Nucleus accumbens (tissue), 56 donors: ENCODE results near the gene PLA1A.
"Not testable (repeated sequence)": the region's sequence is repeated elsewhere in the genome, so short reads cannot be mapped to it uniquely, and the experiment has no call there.

Source experiments
- DNase-seq, 56 donors: peaks; one replicate each; lab custom pipeline; 2025; lab: John Stamatoyannopoulos, UW

PLA1A gene

DNA sequence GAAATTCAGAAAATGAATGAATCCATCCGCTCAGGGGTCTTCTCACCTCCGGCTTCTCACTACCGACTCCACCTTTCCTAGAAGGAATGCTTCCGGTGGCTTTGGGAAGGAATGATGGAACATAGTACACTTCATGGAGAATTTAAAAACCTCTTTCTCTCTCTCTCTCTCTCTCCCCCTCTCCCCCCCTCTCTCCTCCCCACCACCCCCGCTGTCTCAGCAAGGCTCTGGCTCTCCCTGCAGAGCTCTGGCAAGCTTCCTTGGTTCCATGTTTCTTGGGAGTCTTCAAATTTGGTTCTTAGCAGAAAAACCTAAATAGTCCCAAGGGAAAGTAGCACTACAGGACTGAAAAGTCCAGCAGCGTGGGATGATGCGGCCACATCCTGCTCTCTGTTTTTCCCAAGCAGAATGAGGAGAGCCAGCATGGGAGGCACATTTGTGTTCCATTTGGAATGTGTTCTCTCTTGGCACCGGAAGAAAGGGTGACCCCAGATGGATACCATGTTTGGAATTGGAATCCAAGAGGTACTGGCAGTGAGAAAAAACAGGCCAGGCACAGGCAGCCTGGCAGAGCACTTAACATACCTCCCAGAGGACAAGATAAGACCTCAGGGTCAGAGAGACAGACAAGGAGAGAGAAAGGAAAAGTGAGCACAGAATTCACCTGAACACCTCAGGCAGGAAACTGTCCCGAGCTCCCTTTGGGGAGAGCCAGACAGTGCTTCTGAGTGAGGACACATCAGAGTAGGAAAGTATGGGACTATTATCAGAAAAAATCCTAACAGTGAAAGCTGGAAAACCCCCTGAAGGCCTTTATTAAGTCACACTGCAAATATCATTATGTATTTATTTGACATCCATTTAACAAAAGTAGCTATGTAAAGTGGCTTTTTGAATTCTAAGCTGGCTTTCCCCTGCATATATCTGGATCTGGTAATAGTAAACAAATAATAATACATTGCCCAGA, 63.1 kb downstream of the PLA1A start, which contains the start of gene POPDC2:
Gene POPDC2 (minus strand): TSS at position 116 of the 967 bp plus-strand sequence. CDS start 166 bp downstream, outside the sequence.
- no peak for DNase-seq

DNA sequence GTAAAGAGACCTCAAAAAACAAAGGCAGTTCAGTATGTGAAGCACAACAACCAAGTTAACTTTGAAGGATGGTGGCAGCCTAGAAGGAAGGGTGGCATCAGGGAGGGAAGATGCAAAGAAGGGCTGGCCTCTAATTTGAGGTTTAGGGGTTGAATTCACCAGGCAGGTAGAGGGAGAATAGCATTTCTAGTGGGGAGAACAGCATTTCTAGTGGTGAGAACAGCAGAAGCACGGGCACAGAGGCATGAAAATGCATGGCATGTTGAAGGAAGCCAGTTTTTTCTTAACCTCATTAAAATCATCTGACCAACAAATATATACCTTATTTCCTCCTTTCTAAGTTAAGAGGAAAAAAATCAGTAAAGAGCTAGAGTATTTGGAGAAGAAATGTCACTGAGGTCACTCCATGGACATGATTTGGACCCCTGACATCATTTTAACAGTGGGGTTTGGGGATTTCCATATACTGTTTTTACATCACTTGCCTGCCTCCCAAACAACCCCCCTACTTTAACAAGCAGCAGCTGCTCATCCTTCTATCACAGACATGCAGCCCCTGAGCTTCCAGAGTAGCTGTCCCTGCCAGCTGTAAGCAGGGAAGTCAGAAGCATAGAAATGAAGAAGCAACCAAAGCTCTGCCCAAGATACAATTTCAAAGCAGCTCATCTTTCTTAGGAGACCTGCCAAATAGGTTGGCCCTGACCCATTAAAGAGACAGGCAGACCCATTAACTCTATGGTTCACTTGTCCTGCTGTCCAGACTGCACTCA, 65.1 kb downstream of the PLA1A start:
- DNase-seq, result no peak

DNA sequence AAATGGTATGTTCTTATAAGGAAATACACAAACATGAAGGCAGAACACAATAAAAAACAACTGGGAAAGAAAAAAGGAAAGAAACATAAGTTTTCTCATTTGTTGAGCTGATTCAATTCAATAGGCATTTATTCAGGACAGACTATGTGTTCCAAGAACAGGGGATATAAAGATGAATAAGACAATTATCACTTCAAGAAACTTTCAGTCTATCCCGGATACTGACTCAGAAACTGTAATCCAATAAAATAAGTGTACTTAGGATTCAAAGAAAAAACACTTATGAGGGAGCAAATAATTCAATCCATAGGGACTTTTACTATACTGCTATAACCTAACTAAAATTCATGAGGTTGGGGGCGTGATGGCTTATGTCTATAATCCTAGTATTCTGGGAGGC, 66.2 kb downstream of the PLA1A start:
- DNase-seq, result no peak

DNA sequence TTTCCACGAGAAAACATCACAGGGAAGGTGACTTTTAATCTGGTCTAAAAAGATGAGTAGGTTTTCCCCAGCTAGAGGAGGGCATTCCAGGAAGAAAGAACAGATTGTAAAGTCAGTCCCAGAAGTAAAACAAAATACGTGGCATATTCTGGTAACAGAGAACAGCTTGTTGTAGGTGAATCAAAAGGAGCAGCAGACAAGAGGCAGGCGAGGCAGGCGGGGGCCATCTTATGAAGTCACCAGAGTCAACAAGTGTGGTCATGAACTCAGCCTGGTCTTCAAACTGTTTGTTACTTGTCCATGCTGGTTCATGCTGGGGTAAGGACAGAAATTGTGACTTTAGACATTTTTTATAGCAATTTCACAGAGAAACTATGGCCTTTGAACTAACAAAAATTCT, 66.7 kb downstream of the PLA1A start:
- no peak for DNase-seq

DNA sequence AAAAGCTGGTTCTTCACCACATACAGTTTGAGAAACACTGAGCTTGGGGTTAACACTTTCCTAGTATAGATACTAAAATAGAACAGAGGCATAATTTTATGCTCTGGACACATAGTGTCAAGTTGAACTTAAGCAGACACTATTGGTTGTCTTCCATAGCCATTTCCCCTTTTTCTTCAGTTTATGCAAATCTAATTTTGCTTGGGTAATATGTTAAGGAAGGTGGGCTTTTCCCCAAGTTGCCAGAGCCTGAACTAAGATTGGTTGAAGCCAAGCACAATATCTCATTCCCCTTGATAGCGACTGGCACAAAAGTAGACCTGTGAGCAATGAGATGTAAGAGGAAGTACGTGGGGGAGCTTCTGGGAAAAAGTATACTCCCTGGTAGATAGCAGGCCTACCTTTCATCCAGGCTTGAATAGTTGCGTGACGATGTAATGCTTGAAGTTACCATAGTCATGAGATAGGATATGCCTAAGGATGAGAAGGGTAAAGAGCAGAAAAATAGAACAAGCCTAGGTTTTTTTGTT, 67.2 kb downstream of the PLA1A start:
- DNase-seq, result no peak

DNA sequence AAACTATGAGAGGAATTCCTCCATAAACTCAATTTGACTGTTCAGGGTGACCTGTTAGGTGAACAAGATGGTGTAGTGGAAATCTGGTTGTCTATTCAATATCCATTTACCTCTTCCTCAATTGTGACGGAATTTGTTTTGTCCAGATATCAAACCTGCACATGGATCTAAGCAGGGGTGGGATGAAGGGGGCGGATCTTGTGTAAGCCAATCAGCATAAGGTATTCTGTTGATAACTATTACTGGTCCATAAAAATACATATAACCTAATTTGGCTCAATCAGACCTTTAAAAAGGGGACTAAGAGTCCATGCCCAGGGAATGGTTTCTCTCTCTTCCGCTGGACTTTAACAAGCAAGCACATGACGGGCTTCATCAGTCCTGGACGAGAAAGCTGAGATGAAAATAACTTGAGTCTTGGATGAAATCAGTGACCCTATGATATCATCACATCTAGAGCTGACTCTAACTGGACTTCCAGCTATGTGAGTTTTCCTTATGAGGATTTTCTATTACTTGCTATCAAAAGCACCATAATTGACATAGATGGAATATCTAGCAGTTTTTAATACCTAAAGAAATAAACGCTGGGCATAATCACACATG, 68.4 kb downstream of the PLA1A start:
- DNase-seq, result no peak

DNA sequence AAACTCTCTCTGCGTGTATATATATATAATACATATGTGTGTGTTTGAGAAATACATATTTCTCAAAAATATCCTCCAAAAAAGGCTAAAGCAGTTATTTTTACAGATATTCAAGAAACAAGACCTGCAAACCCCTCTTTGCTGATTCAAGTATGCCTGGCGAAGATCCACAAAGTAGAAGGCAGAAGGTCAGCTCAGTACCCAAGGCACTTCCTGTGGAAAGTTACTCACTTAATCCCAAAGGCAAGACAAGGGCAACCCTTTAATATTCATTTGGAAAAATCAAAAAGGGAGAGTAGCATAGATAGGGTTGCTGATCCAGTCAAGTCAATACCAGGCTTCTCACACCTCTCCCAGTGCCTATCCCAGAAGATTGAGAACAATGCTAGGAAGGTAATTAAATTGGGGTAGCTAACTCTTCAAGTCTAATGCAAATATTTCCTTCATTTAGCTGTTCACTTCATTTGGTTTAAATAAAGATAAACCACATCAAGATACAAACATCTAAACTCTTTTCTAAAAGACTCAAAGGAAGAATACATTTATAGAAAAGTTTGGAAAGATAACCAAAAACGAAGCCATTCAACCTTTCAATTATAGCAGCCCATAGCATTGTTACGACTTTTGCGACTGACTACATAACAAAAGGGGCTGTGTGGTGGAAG, 72.4 kb downstream of the PLA1A start:
- no peak for DNase-seq

DNA sequence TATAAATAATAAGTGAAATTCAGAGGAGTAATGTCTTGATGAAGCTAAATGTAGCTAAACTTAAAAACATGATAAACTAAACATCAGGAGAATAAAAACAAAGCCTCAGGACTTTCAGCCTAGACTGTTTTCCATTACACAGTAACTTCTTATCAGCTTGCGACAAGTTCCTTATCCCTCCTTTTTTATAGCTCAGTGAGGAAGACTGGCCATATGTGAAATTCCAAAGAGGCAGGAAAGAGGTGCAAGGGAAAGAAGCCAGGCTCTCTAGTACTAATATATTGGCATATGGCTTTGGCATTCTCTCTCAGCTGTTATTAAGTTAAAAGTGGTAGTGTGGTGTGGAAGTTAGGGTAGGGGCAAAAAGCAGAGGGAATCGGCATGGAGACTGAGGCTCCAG, 75.1 kb downstream of the PLA1A start:
- no peak for DNase-seq

DNA sequence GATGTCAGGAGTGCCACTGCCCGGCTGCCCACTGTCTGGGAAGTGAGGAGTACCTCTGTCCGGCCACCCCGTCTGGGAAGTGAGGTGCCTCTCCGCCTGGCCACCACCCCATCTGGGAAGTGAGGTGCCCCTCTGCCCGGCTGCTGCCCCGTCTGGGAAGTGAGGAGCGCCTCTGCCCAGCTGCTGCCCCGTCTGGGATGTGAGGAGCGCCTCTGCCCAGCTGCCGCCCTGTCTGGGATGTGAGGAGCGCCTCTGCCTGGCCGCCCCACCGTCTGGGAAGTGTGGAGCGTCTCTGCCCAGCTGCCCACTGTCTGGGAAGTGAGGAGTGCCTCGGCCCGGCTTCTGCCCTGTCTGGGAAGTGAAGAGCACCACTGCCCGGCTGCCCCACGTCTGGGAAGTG, 76.2 kb downstream of the PLA1A start:
- no peak for DNase-seq

DNA sequence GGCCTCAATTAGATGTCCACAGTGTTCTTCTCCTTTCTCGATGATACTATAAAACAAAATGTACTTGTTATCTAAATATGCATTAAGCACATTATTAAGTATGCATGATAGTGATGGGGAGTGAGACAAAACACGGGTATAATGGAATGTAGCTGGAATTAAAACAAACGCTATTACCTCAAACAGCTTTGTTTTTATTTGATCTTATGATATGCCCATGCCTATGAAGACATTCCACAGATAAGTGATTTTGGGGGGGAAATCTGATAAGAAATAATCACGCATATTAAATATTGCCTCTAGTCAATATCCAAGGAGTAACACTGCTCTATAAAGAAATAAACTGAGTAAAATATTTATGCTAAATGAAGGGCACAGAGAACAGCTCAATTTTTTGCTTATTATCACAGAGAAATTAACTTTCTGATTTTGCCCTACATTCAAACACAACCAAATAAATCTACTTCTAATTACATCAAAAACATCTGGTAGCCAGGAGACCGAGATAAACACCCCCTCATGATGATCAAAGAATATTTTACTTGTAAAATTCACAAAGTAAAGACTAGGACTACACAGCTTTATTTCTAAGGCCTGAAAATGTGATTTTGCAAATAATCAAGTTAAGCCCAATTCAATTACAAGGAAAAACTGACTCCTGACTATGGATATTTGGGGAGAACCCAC, 77.6 kb downstream of the PLA1A start:
- no peak for DNase-seq

DNA sequence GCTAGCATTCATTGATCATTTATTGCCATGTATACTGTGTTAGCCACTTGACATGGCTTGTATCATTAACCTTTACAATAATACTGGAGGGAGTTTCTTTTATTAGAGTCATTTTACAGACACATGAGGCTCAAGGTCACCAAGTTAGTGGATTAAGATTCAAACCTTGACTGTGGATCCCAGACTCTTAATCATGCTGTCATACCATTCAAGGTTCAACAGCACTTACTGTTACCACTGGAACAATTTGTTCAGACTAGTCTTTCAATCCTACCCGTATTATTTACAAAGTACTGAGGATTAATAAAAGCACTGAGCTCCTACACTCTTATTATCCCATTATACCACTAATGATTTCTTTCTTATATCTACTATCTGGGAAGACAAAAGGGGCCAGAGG, 78.3 kb downstream of the PLA1A start:
- DNase-seq, result no peak

DNA sequence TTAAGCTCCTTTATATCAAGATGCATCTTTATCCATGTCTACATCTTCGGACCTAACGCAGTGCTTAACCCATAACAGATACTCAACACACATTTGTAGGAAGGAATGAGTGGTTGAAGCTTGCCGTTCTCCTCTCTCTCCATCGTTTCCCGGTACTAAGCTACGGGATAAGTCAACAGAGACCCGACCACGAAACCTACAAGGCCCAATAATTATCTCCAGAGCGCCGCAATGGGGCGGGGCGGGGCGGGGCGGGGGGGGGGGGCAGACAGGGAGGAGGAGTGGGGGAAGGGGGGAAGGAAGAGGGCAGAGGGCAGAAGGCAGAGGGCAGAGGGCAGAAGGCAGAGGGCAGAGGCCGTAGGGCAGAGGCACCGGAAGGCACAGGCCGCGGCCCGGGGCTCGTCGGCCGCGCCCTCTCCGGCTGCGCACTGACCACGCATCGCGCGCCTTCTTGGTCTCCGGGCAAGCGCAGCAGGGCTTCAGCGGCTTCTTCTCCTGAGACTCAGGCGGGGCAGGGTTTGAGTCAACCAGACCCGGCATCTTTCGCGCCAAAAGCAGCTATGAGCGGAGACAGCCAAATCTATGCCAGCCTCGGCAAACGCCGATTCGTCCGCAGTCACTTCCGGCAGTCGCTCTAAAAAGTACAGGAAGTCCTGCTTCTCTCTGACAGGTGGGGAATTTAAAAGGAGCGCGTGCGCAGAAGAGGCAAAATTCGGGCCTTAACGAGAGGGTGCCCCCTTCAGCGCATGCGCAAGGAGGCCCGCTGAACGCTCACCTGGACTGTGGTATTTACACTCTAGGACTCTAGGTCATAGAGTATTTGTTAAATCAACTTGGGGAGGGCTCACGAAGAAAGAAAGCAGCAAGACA, 79.3 kb downstream of the PLA1A start, which contains the start of gene COX17:
Gene COX17 (minus strand): TSS at position 636 of the 870 bp plus-strand sequence. CDS start 96 bp downstream, at position 540.
- peak; percentile 43 to 96 (median 87) for DNase-seq

DNA sequence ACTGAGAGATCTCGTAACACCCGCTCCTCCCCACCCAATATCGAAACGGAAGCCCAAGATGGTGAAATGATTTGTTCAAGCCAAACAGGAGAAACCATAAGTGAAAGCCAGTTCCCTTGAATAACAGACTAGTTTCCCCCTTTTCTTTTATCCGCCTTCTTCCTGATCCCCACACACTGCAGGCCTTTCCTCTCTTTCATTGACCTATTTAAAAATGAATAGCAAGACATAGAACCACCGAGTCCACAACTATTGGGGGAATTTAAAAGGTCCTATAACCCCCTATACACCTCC, 79.9 kb downstream of the PLA1A start:
- no peak for DNase-seq

DNA sequence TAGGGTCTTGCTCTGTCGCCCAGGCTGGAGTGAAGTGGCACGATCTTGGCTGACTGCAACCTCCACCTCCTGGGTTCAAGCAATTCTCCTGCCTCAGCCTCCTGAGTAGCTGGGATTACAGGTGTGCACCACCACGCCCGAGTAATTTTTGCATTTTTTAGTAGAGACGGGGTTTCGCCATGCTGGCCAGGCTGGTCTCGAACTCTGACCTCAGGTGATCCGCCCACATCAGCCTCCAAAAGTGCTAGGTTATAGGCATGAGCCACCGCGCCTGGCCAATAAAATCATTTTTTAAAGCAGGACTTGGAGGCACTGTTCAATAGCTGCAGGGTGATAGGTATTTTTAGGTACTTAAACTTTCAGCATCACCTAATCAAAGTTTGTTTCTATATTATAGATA, 80.5 kb downstream of the PLA1A start:
- DNase-seq, result not testable (repeated sequence)
